Pons (tissue), 1 donor: Measurements from ENCODE around the gene SEL1L3.
"Not testable (repeated sequence)": the region's sequence is repeated elsewhere in the genome, so short reads cannot be mapped to it uniquely, and the experiment has no call there.

Experiments
- DNase-seq: peaks from one replicate; pipeline ENCODE4 v3.0.0-alpha.2; 2016; ENCODE audit warnings: low spot score

Gene SEL1L3

GRCh38 chr4:25879587-25879986, 16.8 kb upstream of the SEL1L3 start:
- no peak for DNase-seq

- DNase-seq, result no peak
Observed at GRCh38 chr4:25879091-25879584, 16.4 kb upstream of the SEL1L3 start.

- DNase-seq, result no peak
Observed at GRCh38 chr4:25878676-25879075, 15.9 kb upstream of the SEL1L3 start.

- no peak for DNase-seq
Observed at GRCh38 chr4:25875281-25875745, 12.5 kb upstream of the SEL1L3 start.

- no peak for DNase-seq
Observed at GRCh38 chr4:25874655-25875054, 11.9 kb upstream of the SEL1L3 start.

- no peak for DNase-seq
Observed at GRCh38 chr4:25873632-25874129, 10.9 kb upstream of the SEL1L3 start.

GRCh38 chr4:25872851-25873631, 10.3 kb upstream of the SEL1L3 start:
- DNase-seq, result no peak

- no peak for DNase-seq
Observed at GRCh38 chr4:25870081-25870480, 7.3 kb upstream of the SEL1L3 start.

DNA sequence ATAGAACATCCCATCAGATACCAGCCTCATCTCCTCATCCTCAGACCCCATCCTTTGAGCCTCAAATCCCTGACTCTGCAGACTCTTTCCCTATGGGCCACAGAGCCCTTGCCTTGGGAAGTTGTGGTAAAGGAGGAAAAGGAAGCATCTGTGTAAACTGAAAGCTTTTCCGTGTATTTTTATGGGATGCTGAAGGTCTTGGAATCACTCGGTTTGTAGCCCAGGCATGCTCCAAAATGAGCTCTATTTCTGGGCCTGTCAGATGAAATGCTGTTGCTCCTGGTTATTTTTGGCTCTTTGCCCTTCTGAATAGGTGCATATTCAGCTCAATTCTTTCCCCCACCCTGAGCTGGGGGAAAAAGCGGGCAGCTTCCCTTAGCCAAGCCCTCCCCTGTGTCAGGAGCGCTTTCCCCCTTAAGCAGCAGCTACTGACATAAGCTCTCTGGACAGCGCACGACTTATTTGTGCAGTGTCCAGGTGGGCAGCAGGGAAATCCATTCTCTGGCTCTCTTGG, 5.0 kb upstream of the SEL1L3 start:
- no peak for DNase-seq

DNA sequence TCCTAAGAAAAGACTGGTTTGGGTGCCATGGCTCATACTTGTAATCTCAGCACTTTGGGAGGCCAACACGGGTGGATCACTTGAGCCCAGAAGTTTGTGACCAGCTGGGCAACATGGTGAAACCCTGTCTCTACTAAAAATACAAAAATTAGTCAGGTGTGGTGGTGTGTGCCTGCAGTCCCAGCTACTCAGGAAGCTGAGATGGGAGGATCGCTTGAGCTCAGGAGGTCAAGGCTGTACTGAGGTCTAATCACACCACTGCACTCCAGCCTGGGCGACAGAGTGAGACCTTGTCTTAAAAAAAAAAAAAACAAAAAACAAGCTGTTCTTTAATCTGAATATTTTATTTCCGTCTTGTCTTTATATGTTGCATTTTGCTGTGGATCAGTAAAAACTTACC, 3.6 kb upstream of the SEL1L3 start:
- DNase-seq, result not testable (repeated sequence)

GRCh38 chr4:25865586-25865985, 2.8 kb upstream of the SEL1L3 start:
- DNase-seq, result no peak

DNA sequence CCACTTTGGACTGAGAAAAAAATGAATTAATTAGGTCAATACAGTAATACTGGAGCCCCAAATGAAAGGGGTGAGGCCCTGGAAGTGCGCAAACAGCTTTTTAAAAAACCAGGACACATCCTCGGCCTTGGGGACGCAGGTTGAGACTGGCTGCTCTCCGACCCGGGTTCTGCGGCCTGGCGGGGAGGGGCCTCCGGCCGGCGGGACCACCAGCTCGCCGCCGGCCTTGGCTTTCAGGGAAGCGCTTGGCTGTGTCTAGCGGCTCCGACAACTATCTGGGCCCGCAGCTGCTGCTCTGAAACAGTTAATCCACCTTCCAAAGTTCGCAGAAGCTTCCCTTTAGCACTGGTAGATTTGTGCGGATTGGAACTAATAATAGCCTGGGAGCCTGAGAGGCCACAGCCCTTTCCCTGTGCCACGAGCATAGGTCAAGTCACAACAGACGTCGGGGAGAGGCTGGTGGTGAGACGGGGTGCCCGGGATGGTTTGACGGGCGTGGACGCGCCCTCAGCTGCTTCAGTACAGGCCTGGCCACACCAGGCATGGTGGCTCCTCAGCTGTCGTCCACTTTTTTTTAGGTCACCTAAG, 1.1 kb upstream of the SEL1L3 start:
- no peak for DNase-seq

- no peak for DNase-seq
Observed at GRCh38 chr4:25863347-25863784, 578 bp upstream of the SEL1L3 start.

GRCh38 chr4:25861951-25862410, 807 bp downstream of the SEL1L3 start:
- DNase-seq, result peak; percentile 15

DNA sequence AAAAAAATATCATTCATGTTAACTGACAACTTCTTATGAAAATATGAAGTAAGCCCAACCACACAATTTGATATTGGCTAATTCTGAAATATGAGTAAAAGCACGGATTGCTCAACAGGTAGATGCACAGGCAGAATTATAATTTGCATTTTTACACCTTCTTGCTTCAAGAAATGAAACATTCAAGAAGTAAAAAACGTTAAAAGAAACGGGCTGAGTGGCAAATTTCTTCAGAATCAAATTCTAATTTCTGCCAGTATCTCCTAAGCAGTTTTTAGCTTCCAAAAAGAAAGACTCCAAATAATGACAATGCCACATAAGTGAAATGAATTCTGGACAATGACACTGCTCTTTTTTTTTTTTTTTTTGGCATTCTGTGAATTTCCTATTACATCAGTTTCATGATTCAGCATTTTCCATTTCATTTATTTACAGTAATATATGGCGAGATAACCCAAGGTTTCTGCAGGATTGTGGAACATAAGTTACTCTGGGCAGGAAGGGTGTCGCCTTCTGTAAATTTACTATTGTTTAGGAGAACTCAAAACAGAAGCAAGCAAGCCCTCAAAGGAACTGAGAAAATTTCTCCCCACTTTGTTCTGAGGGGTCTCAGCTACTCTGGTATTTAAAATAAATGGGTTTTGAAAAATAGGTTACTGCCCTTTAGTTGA, 1.4 kb downstream of the SEL1L3 start:
- no peak for DNase-seq

DNA sequence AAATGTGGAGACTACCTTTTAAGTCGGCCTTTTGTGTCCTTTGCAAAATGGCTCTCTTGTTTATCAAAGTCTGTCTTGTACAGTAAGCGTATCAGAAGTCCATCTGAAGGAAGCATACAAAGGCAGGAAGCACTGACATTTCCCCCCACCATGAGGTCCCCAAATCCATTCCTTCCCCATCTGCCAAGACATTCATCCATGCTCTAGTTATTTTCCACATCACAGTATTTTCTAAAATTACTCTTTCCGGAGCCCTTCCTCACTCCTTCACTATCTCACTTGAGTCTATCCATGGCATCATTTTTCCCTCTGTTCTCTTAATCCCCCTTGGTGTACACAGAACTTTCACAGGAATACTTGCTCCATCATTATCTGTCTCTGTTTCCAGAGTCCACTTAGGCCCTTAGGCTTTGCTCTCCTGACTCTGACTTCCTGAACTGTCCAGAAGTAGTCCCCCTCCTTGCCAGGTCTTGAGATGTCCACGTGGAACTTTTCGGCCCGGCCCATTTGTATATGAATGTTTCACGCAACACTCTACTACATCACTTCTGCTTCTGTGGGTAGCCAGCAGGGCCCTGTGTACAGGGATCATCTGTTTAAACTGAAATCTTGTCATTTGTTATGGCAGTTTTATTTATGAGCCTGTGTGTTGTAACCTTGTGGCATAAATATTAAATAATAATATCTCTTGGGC, 2.1 kb downstream of the SEL1L3 start:
- peak; percentile 7 for DNase-seq

- no peak for DNase-seq
Observed at GRCh38 chr4:25859429-25860148, 3.2 kb downstream of the SEL1L3 start.

- no peak for DNase-seq
Observed at GRCh38 chr4:25857851-25858400, 4.9 kb downstream of the SEL1L3 start.

- DNase-seq, result no peak
Observed at GRCh38 chr4:25857403-25857802, 5.4 kb downstream of the SEL1L3 start.

DNA sequence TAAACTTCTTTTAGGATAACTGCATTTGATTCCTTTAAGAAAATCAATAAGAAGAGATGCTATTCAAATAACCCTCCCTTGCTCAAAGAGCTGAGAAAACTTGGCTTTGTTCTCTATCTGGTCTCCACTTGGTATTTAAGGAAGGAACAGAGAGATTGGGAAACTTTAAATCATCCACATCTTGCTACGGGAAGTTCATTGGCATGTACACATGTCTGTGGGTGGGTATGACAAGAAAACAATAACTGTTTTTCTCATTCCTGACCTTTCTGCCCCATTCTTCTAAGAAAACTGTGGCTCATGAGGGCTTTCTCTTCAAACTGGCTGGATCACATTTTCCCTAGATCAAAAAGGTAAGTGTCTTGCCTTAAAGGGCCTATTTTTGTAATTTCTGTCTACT, 6.0 kb downstream of the SEL1L3 start:
- no peak for DNase-seq

- no peak for DNase-seq
Observed at GRCh38 chr4:25852103-25852502, 10.7 kb downstream of the SEL1L3 start.
